Progenitor cell of endocrine pancreas (in vitro differentiated cells): ENCODE results near the gene STK4. TPM values are rescaled to one million over a fixed set of nuclear protein-coding genes. Genes with fewer than 3 reads are reported as not detected.
A peak's percentile ranks its signal among the peaks of the same experiment; 100 is the strongest.

Experiments used
- DNase-seq: peaks from one replicate; pipeline ENCODE4 v3.0.0; 2021; ENCODE audit warnings: low spot score; ENCODE audit not compliant: unreplicated experiment
- H3K27ac Mint-ChIP-seq: 2 replicates; pipeline ENCODE4 v1.8.0; 2021; ENCODE audit warnings: mild to moderate bottlenecking, moderate library complexity, mixed read lengths
- H3K27me3 Mint-ChIP-seq: 2 replicates; pipeline ENCODE4 v1.8.0; 2021; ENCODE audit warnings: mixed read lengths
- H3K36me3 Mint-ChIP-seq: 2 replicates; pipeline ENCODE4 v1.8.0; 2022; ENCODE audit warnings: mixed read lengths; ENCODE audit not compliant: insufficient read depth
- H3K4me1 Mint-ChIP-seq: 2 replicates; pipeline ENCODE4 v1.8.0; 2021; ENCODE audit warnings: low read depth, mixed read lengths
- H3K4me3 Mint-ChIP-seq: 2 replicates; pipeline ENCODE4 v1.8.0; 2021; ENCODE audit warnings: low read depth, mild to moderate bottlenecking, moderate library complexity, mixed read lengths
- H3K9me3 Mint-ChIP-seq: 2 replicates; pipeline ENCODE4 v1.8.0; 2021; ENCODE audit warnings: low read depth, mixed read lengths
- CTCF ChIP-seq: fragments of 200-600 bp; sonication (generic); IDR thresholded peaks from one replicate; pipeline ENCODE4 v1.5.0; 2021; ENCODE audit warnings: antibody characterized with exemption, mild to moderate bottlenecking; ENCODE audit not compliant: unreplicated experiment
- total RNA-seq: library from RNA; stranded (reverse); gene quantifications from 2 replicates; pipeline ENCODE4 v1.2.1, GENCODE V29; 2021

The STK4 gene
- total RNA-seq, 1 donor from 2014 or later: 36.3 TPM

- H3K4me1 Mint-ChIP-seq: peaks cover 15% of the 10 kb centered on the region
- H3K9me3 Mint-ChIP-seq: no peaks in the 10 kb centered on the region
- no peak for TF ChIP-seq CTCF
- H3K4me3 Mint-ChIP-seq: no peak overlapping the region
- H3K27me3 Mint-ChIP-seq: no peaks in the 10 kb centered on the region
- H3K27ac Mint-ChIP-seq: no peak overlapping the region
- peaks cover 34% of the 10 kb centered on the region for H3K36me3 Mint-ChIP-seq
- DNase-seq: no peak
These were observed 15.9 kb upstream of the STK4 start for GRCh38 chr20:44950368-44950767.

- no peak for TF ChIP-seq CTCF
- Mint-ChIP-seq H3K27me3 (no peaks in the 10 kb centered on the region), H3K4me3 (no peak overlapping the region), H3K36me3 (peaks cover 32% of the 10 kb centered on the region), H3K4me1 (peaks cover 18% of the 10 kb centered on the region), H3K27ac (peak overlapping the region; percentile 11), H3K9me3 (no peaks in the 10 kb centered on the region)
- DNase-seq: no peak
These were observed 13.6 kb upstream of the STK4 start for GRCh38 chr20:44952731-44953130.

GRCh38 chr20:44954211-44954610 lies 12.1 kb upstream of the STK4 start:
- H3K27ac Mint-ChIP-seq: peak overlapping the region; percentile 39
- peaks cover 28% of the 10 kb centered on the region for H3K4me1 Mint-ChIP-seq
- H3K27me3 Mint-ChIP-seq: no peaks in the 10 kb centered on the region
- DNase-seq: no peak
- H3K36me3 Mint-ChIP-seq: peaks cover 29% of the 10 kb centered on the region
- H3K4me3 Mint-ChIP-seq: no peak overlapping the region
- H3K9me3 Mint-ChIP-seq: no peaks in the 10 kb centered on the region
- no peak for TF ChIP-seq CTCF

DNA sequence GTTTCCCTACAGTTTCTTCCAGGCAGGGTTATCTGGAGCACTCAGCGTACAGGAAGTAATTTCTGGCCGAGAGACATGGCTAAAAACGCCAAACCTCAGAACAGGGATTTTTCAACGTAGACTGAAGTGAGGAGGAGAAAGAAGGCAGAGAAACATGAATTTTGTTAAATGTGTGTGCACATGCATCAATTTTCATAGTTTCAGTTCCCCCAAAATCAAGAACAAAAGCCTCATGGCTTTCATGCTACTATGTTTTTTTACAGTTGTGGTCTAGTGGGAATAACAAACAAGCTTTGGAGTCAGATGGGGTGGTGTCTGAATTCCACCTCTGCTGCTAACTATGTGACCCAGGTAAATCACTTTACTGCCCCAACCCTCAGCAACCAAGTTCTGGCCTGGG lies 11.0 kb upstream of the STK4 start:
- H3K36me3 Mint-ChIP-seq: peaks cover 26% of the 10 kb centered on the region
- no peak overlapping the region for H3K4me3 Mint-ChIP-seq
- H3K4me1 Mint-ChIP-seq: peaks cover 33% of the 10 kb centered on the region
- no peaks in the 10 kb centered on the region for H3K9me3 Mint-ChIP-seq
- peak overlapping the region; percentile 73 for H3K27ac Mint-ChIP-seq
- H3K27me3 Mint-ChIP-seq: no peaks in the 10 kb centered on the region
- TF ChIP-seq CTCF: no peak
- no peak for DNase-seq

DNA sequence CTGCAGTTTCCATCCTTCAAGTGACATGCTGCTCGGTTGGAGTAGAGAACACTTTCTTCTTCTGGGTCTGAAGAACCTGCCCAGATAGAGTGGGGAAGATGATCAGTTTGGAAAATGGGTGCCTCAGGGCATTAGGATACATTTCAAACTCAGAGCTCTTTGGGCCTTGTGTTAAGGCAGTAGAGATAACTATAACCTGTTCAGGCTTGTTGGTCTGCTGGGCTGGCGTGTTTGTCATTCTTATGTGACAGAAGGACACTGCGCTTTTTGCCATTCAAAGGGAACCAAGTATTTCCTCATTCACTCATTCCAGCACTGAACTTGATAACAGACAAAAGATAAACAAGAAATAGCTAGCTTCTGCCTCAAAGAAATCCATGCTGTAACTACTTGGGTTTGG lies 9.9 kb upstream of the STK4 start:
- Mint-ChIP-seq H3K4me3 (no peak overlapping the region), H3K36me3 (peaks cover 21% of the 10 kb centered on the region), H3K9me3 (no peaks in the 10 kb centered on the region), H3K27ac (no peak overlapping the region), H3K4me1 (peaks cover 41% of the 10 kb centered on the region), H3K27me3 (no peaks in the 10 kb centered on the region)
- DNase-seq: no peak
- no peak for TF ChIP-seq CTCF
